GM19324 (cell line): ENCODE measurements around the gene TRIB2.

Experiments used
- ATAC-seq: cut with Tn5 transposase; IDR thresholded peaks from one replicate; pipeline ENCODE4 v1.9.1; 2021; ENCODE audit warnings: mild to moderate bottlenecking, moderate library complexity; ENCODE audit not compliant: unreplicated experiment, low FRiP score

TRIB2 gene

DNA sequence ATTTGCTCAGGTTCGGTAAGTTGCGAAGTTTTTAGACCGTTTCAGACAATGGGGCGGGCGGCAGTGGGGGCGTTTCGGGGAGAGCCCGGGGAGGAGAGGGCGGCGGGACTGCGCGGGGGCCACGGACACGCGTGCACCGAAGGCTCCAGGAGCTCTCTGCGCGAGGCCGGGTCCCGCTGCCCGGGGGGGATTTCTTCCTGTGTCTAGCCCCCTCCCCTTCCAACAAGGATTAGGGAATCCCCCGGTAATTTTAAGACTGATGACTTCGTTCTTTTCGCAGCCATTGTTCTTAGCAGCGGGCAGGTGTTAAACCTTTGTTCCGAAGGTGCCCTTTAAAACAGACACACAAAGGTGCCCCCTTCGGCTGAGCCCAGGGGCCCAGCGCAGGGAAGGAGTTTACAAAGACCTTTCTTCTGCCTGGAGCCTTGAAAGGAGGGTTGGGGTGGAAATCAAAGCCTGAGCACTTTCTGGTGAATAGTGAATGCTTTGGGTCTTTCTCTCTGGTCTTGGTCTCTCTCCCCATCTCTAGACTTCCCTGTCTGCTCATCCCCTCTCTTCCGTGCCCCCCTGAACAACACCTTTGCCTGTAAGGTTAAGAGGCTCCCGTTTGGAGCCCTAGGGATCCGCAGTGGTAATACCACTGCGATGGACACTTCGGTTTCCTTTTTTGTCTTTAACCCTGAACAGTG lies 2.1 kb downstream of the TRIB2 start:
- ATAC-seq, result no peak

GRCh38 chr2:12719400-12720277 lies 2.9 kb downstream of the TRIB2 start:
- ATAC-seq, result no peak

DNA sequence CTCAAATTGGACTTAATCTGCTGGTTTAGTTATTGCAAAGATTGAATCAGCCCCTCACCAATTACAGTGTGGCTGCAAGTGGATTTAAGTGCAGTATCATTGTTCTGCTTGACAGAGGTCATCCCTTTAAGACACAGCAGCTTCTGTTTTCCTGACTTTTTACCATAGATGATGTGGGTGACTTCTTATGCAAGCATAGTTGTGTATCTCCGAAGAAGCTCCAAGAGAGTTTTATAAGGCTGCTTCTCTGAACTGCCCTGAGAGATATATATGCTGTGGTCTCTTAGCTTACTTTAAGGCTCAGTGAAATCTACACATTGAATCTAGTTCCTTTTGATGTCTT lies 3.5 kb downstream of the TRIB2 start:
- no peak for ATAC-seq

DNA sequence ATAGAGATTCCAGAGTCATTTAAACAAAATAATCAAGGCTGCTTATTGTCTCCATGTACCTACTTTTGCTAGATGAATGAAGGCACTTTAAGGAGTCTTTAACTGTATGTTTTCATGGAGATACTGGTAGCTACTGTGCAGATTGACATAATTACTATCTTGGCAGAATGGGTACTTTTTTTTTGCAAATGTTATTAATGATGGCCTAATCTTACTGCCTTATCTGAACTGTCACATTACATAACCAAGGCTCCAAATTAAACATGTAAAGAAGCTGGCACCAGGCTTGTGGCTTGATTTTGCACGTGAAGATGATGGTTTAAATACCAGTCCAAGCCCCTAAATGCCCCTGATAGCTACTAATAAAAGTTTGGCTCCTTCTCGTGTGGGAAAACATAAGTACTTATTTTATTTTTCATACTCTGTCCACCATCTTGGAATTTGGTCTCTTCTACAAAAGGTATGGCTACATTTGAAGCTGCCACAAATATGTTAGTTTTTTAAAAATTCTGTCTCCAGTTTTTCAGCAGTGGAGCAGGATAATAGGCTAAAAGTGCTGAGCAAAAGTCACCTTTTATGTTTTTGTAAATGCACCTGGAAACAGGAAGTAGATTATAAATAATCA lies 4.1 kb downstream of the TRIB2 start:
- no peak for ATAC-seq

GRCh38 chr2:12721566-12722446 lies 5.1 kb downstream of the TRIB2 start:
- no peak for ATAC-seq

- ATAC-seq, result no peak
These were observed 5.9 kb downstream of the TRIB2 start for GRCh38 chr2:12722447-12723316.

DNA sequence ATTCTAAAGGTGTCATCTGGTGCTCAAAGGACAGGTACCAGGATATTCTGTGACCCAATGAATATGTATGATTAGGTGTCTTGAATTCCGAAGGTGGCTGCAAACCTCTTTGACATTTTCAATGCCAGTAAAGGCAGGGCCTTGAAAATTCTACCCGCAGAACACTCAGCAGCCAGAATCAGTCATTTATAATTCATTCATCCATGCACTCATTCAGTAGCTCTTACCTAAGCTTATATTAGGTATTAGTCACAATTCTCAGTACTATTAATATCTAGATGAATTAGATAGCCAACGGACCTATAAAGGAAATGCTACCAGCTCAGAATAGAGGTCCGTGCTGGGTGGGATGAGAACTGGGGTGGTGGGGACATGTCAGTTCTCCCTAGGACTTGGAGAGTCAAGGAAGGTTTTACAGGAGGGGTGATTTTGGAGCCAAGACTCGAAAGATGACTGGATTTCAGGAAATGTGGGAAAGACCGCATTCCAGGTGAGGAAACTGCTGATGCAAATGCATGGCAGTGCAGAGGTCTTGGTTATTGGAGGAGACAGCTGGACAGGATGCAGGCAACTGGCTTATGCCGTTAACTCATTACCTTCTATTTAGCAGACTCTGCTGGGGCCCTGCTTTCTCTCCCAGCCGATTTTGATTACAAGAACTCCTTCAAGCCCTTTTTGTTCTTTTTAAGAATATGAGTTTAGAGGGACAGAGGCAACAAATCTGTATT lies 7.2 kb downstream of the TRIB2 start:
- no peak for ATAC-seq

DNA sequence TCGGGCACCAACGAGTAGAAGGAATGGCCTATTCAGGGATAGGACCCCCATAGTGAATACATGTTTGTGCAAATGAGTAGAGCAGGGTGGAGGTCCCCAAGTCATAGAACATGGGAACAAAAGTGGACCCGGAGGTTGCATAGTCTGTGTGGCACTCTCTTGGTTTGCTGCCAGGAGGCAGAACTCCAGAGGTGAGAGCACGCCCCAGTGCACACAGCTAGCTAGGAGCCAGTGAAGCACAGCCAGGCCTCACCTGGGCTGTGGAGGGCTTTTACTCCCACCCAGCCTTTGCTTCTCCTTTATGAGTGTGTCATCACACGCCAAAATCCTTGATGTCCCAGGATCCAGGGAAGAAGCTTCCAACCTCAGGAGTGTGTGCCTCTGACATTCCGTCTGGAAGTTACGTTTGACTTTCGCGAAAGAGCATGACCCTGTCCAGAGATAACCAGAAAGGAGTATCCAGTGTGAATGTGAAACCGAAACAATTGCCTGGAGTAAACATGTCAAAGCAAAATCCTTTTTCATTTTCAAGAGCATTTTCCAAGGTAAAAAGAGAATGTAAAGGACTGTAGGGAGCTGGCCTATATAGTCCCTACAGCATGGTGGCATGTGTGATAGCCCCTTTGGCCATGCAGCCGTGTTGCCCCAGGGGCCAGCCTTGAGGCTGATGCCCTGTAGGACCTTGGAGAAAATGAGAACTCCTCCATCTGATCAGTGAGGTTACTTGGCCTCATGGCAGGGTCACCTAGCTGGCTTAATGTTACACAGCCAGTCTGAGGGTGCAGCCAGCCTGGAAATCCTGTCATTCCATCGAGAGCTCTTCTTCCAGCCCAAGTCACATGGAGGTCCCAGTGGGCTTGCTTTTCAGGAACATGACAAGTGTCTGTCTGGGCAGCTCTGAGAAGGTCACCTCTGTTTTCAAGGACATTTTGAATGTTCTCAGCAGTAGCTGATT lies 8.8 kb downstream of the TRIB2 start:
- ATAC-seq, result no peak

- ATAC-seq, result no peak
These were observed 9.5 kb downstream of the TRIB2 start for GRCh38 chr2:12726271-12726670.

DNA sequence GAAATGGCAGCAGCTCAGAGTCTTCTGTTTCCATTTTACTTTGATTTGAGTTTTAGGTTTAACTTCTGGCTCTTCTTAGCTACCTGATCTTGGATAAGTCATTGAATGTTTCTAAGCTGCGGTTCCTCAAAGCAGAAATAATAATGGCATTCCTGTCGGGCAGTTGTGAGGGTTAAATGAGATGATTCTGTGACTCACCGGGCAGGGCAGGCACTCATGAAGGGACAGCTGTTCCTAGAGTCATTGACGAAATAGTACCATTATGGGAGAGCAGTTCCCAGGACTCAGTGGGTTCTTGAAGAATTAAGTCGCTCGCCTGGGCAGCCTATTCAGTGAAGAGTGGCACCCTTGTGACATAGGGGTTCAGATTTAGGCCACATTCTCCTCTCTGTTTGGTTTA lies 10.3 kb downstream of the TRIB2 start:
- ATAC-seq, result no peak

- ATAC-seq, result no peak
These were observed 10.9 kb downstream of the TRIB2 start for GRCh38 chr2:12727641-12728040.

GRCh38 chr2:12728221-12728777 lies 11.6 kb downstream of the TRIB2 start:
- peak; percentile 76 for ATAC-seq

DNA sequence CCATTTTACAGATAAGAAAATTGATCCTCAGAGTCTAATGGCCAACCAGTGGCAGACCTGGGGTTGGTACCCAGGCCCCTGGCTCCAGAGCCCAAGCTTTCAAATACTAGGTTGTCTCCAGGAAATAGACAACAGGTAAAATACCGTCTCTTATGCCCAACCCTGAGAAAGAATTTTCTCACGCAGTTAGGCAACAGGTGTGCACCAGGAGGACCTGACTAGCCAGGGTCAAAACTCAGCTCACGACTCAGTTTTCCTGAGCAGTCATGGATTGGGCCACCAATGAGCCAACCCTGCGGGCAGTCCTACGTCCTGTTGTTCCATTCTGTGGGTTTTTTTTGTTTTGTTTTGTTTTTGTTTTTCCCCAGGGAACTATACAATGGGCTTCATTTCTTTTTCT lies 13.5 kb downstream of the TRIB2 start:
- ATAC-seq, result no peak

GRCh38 chr2:12731701-12732280 lies 15.1 kb downstream of the TRIB2 start:
- ATAC-seq, result no peak

GRCh38 chr2:12732651-12733050 lies 15.9 kb downstream of the TRIB2 start:
- ATAC-seq, result no peak

DNA sequence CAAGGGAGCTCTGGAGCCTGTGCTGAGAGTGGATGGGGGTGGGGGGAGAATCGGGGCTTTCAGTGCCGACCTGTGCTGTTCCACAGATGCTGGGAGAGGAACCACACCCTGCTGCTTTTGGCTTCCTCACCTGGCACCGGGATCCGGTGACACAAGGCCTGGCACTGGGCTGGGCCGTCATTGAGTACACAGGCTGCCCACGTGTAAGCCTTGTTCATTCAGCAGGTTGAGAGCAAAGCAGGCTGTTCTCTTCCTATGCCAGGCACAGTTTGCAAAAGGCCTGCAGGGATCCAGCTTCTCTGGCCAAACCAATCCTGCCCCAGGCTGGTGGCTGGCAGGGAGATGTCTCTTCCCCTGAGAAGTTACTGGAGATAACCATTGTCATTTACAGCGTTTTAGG lies 17.1 kb downstream of the TRIB2 start:
- no peak for ATAC-seq

GRCh38 chr2:12734914-12735654 lies 18.3 kb downstream of the TRIB2 start:
- no peak for ATAC-seq
